ENCODE measurements around the gene HPSE. TPM values are rescaled to one million over a fixed set of nuclear protein-coding genes. Genes with fewer than 3 reads are reported as not detected.

The HPSE gene
- total RNA-seq (2022) (5.1 and 5.2 TPM in 2 replicates), Bru-seq, nascent RNA (percentile 37 among the genes with signal in this experiment), BruChase-seq, experiment 1, labeled RNA remaining after a 6-hour chase (percentile 41 among the genes with signal in this experiment), BruChase-seq, experiment 2, labeled RNA remaining after a 2-hour chase (percentile 32 among the genes with signal in this experiment)
- long read RNA-seq, full-length matches to known transcripts = 9 of 10 reads
- long read RNA-seq, partial matches to known transcripts = 1 of 10 reads
- long read RNA-seq, other reads (novel, unspliced or antisense) = 0 of 10 reads

- intact Hi-C loops (cut with micrococcal nuclease; ENCODE audit: unreplicated experiment) = no loop called here
- no peaks in the 10 kb centered on the region for H3K27me3 Mint-ChIP-seq (ENCODE audit: unreplicated experiment)
- H3K36me3 Mint-ChIP-seq (ENCODE audit: insufficient read depth, unreplicated experiment) = peaks cover 15% of the 10 kb centered on the region
- peak; percentile 80 for DNase-seq
- H3K4me1 Mint-ChIP-seq (ENCODE audit: low read depth, unreplicated experiment) = no peaks in the 10 kb centered on the region
- CTCF ChIA-PET = interaction anchor here (0.7 kb wide), 1 partner anchor 73 kb away, joined by 3 read pairs; no protein-coding TSS in a partner anchor
- peak within 1 kb of the TSS; percentile 78 for H3K27ac Mint-ChIP-seq (ENCODE audit: unreplicated experiment)
- no peak for TF ChIP-seq CTCF (IDR thresholded peaks at IDR 0.05; ENCODE audit: unreplicated experiment)
- BruUV-seq (replicated peaks) = no TSS peak
- peak within 1 kb of the TSS; percentile 81 for H3K4me3 Mint-ChIP-seq (ENCODE audit: low read depth, unreplicated experiment)
- H3K9me3 Mint-ChIP-seq (ENCODE audit: low read depth, unreplicated experiment) = no peaks in the 10 kb centered on the region
Observed at GRCh38 chr4:83334425-83335241, at the start of gene HPSE. Gene HPSE, minus strand, starts transcription at chr4:83334848. Its CDS starts 66 bp downstream, at chr4:83334782.

GRCh38 chr4:83382850-83383249, 48.2 kb upstream of the HPSE start:
- intact Hi-C loops (cut with micrococcal nuclease; ENCODE audit: unreplicated experiment) = no loop called here
- H3K36me3 Mint-ChIP-seq (ENCODE audit: insufficient read depth, unreplicated experiment) = peaks cover 7% of the 10 kb centered on the region
- H3K4me1 Mint-ChIP-seq (ENCODE audit: low read depth, unreplicated experiment) = peaks cover 23% of the 10 kb centered on the region
- BruUV-seq (replicated peaks) = no TSS peak
- CTCF ChIA-PET = no interaction called here
- H3K27me3 Mint-ChIP-seq (ENCODE audit: unreplicated experiment) = no peaks in the 10 kb centered on the region
- DNase-seq = no peak
- no peak overlapping the region for H3K27ac Mint-ChIP-seq (ENCODE audit: unreplicated experiment)
- peaks cover 6% of the 10 kb centered on the region for H3K9me3 Mint-ChIP-seq (ENCODE audit: low read depth, unreplicated experiment)
- no peak overlapping the region for H3K4me3 Mint-ChIP-seq (ENCODE audit: low read depth, unreplicated experiment)
- TF ChIP-seq CTCF (IDR thresholded peaks at IDR 0.05; ENCODE audit: unreplicated experiment) = no peak

- TF ChIP-seq CTCF (IDR thresholded peaks at IDR 0.05; ENCODE audit: unreplicated experiment) = no peak
- CTCF ChIA-PET = no interaction called here
Observed at GRCh38 chr4:83381173-83381572, 46.5 kb upstream of the HPSE start.

GRCh38 chr4:83378419-83378818, 43.8 kb upstream of the HPSE start:
- Mint-ChIP-seq H3K36me3 (ENCODE audit: insufficient read depth, unreplicated experiment) (peaks cover 7% of the 10 kb centered on the region), H3K4me1 (ENCODE audit: low read depth, unreplicated experiment) (peaks cover 23% of the 10 kb centered on the region), H3K4me3 (ENCODE audit: low read depth, unreplicated experiment) (no peak overlapping the region), H3K27ac (ENCODE audit: unreplicated experiment) (no peak overlapping the region), H3K27me3 (ENCODE audit: unreplicated experiment) (no peaks in the 10 kb centered on the region), H3K9me3 (ENCODE audit: low read depth, unreplicated experiment) (no peaks in the 10 kb centered on the region)
- CTCF ChIA-PET = no interaction called here
- BruUV-seq (replicated peaks) = no TSS peak
- no peak for TF ChIP-seq CTCF (IDR thresholded peaks at IDR 0.05; ENCODE audit: unreplicated experiment)
- DNase-seq = no peak
- intact Hi-C loops (cut with micrococcal nuclease; ENCODE audit: unreplicated experiment) = no loop called here

More at GRCh38 chr4:83381173-83381572, 46.5 kb upstream of the HPSE start:
- BruUV-seq (replicated peaks) = no TSS peak
- intact Hi-C loops (cut with micrococcal nuclease; ENCODE audit: unreplicated experiment) = no loop called here
- H3K4me3 Mint-ChIP-seq (ENCODE audit: low read depth, unreplicated experiment) = peak overlapping the region; percentile 31
- peaks cover 7% of the 10 kb centered on the region for H3K36me3 Mint-ChIP-seq (ENCODE audit: insufficient read depth, unreplicated experiment)
- H3K27me3 Mint-ChIP-seq (ENCODE audit: unreplicated experiment) = no peaks in the 10 kb centered on the region
- peaks cover 23% of the 10 kb centered on the region for H3K4me1 Mint-ChIP-seq (ENCODE audit: low read depth, unreplicated experiment)
- peak; percentile 58 for DNase-seq
- H3K9me3 Mint-ChIP-seq (ENCODE audit: low read depth, unreplicated experiment) = peaks cover 3% of the 10 kb centered on the region
- peak overlapping the region; percentile 81 for H3K27ac Mint-ChIP-seq (ENCODE audit: unreplicated experiment)
